GM06990 (cell line): ENCODE measurements around the gene CDKN2A.

Experiments
- DNase-seq: peaks from one replicate; pipeline ENCODE4 v3.0.0-alpha.2; 2011; ENCODE audit not compliant: insufficient read length; ENCODE audit errors: extremely low read depth
- H3K27me3 ChIP-seq: replicated peaks from 2 replicates; pipeline ENCODE4 v1.6.0; 2011; ENCODE audit warnings: low read length; ENCODE audit not compliant: control insufficient read depth, insufficient read depth
- H3K36me3 ChIP-seq: 2 replicates; pipeline ENCODE4 v1.5.1; 2011; ENCODE audit warnings: low read length; ENCODE audit not compliant: control insufficient read depth, insufficient read depth
- H3K4me3 ChIP-seq: replicated peaks from 2 replicates; pipeline ENCODE4 v1.5.1; 2011; ENCODE audit warnings: low read depth, mild to moderate bottlenecking, control low read depth, low read length
- TF ChIP-seq, protein P1 (sequence below): IDR thresholded peaks from 2 replicates; pipeline ENCODE4 v1.5.1; 2011; ENCODE audit warnings: low read length, control low read depth, mild to moderate bottlenecking, inconsistent platforms; ENCODE audit not compliant: insufficient read depth, poor library complexity, severe bottlenecking

Gene CDKN2A

DNA sequence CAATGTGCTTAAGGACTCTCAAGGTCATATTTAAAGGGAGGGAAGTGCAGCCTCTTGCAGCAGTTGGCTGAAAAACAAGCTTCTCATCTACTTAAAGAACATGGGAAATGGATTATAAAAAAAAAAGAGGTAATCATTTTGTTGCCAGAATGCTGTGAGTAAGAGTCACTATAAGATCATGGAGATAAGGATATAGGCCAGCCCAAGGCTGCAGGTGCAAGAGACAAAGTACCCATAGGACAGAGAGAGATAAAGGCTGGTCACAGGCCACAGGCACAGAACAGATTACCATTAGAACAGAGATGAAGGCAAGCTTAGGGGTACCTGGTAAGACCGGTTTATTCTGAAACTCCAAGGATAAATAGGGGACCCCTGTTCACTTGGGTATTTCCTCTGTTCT is 70.5 kb downstream of the CDKN2A start:
- DNase-seq = no peak
- no peaks in the 10 kb centered on the region for H3K36me3 ChIP-seq
- TF ChIP-seq, protein P1, sequence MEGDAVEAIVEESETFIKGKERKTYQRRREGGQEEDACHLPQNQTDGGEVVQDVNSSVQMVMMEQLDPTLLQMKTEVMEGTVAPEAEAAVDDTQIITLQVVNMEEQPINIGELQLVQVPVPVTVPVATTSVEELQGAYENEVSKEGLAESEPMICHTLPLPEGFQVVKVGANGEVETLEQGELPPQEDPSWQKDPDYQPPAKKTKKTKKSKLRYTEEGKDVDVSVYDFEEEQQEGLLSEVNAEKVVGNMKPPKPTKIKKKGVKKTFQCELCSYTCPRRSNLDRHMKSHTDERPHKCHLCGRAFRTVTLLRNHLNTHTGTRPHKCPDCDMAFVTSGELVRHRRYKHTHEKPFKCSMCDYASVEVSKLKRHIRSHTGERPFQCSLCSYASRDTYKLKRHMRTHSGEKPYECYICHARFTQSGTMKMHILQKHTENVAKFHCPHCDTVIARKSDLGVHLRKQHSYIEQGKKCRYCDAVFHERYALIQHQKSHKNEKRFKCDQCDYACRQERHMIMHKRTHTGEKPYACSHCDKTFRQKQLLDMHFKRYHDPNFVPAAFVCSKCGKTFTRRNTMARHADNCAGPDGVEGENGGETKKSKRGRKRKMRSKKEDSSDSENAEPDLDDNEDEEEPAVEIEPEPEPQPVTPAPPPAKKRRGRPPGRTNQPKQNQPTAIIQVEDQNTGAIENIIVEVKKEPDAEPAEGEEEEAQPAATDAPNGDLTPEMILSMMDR = no peak
- no peak overlapping the region for H3K4me3 ChIP-seq
- no peaks in the 10 kb centered on the region for H3K27me3 ChIP-seq

DNA sequence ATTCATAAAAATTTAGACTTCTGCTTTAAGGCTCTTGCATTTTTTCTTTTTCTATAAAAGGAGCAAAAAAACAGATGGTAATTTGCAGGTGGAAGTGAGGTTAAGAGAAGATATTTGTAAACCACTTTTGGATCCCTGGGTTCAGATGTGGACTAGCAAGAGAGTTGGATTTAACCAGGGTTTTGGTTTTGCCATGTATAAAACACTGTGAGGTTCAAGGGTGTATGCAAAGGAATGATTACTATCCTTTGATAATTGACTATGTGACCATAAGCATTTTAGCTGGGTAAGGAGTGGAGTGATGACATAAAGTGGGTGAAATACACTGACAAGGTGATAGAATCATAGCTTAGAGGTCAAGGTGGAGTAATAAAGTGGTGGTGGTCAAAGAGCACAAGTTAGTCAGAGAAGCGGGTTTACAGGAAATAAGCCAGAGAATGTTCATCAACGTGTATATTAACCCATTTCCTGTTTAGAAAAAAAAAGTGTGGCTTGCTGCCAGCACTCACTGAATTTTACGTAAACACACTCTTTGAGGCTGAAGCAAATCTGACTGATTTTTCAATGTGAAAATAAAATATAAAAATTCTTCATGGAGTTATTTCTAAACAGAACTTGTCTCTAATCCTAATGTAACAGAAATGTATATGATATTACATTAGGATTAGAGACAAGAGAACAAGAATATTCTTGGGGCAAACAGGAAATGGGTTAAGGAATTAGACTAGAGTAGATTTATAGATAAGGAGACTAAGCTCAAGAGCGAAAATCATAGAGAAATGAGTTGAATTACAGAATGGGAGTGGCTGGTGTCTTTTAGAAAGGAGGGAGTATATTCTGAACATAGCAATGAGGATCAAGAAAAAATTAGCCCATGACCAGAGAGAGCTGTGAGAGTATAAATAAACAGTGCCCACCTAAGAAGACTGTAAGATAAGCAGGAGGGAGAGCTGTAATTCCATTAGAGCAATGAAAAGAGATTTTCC is 74.5 kb downstream of the CDKN2A start:
- no peak for DNase-seq
- TF ChIP-seq, protein P1 = no peak
- no peaks in the 10 kb centered on the region for H3K36me3 ChIP-seq
- H3K4me3 ChIP-seq = no peak overlapping the region
- no peaks in the 10 kb centered on the region for H3K27me3 ChIP-seq
